ENCODE results near the gene RTN4RL1.

Gene RTN4RL1

GRCh38 chr17:2040219-2040827, 15.2 kb upstream of the RTN4RL1 start:
- H3K9me3 ChIP-seq (ENCODE audit: control insufficient read depth, low read length), result no peaks in the 10 kb centered on the region
- WGBS, result 92% methylated on average over 7 of the region's 7 CpGs
- H2BK5ac ChIP-seq (ENCODE audit: low read depth, low read length, poor library complexity, severe bottlenecking), result no peak overlapping the region
- no peak overlapping the region for H4K8ac ChIP-seq (ENCODE audit: low read length)
- no peak overlapping the region for H2BK15ac ChIP-seq (ENCODE audit: low read depth, poor library complexity, severe bottlenecking)
- H4K91ac ChIP-seq (ENCODE audit: low read length), result no peak overlapping the region
- H3K79me1 ChIP-seq (replicated peaks; ENCODE audit: low read length, poor library complexity, severe bottlenecking), result peaks cover 19% of the 10 kb centered on the region
- H2AFZ ChIP-seq (ENCODE audit: low read depth, low read length), result no peak overlapping the region
- no peak overlapping the region for H3K27ac ChIP-seq (ENCODE audit: low read length, poor library complexity, severe bottlenecking)
- no peak overlapping the region for H3K4me3 ChIP-seq (ENCODE audit: insufficient read depth in 1 of 2, low read depth in 1 of 2, low read length in 2 of 2)
- H2AK5ac ChIP-seq (ENCODE audit: low read length, severe bottlenecking), result no peak overlapping the region
- DNase-seq, result peak; percentile 11
- no peak overlapping the region for H3K23ac ChIP-seq (ENCODE audit: low read length in 2 of 2)
- no peak overlapping the region for H3K9ac ChIP-seq (ENCODE audit: low read length)
- H3K27me3 ChIP-seq (ENCODE audit: control insufficient read depth in 1 of 2, insufficient read depth in 1 of 2, low read length in 2 of 2), result no peaks in the 10 kb centered on the region
- H3K14ac ChIP-seq (ENCODE audit: low read length in 2 of 2), result no peak overlapping the region
- H3K4me2 ChIP-seq (ENCODE audit: low read length, poor library complexity, severe bottlenecking), result no peak overlapping the region
- H3K36me3 ChIP-seq (ENCODE audit: control insufficient read depth in 1 of 2, insufficient read depth in 2 of 2, low read depth in 1 of 2, low read length in 2 of 2), result peaks cover 61 to 66% of the 10 kb centered on the region in 2 experiments
- H2BK12ac ChIP-seq (ENCODE audit: low read length in 2 of 2), result no peak overlapping the region
- no peak overlapping the region for H3K18ac ChIP-seq (ENCODE audit: low read depth in 1 of 2, low read length in 2 of 2)
- peaks cover 20% of the 10 kb centered on the region for H3K4me1 ChIP-seq (ENCODE audit: control insufficient read depth, insufficient read depth, low read depth, low read length)
- H2BK120ac ChIP-seq (ENCODE audit: low read depth, low read length), result no peak overlapping the region
- no peak overlapping the region for H3K4ac ChIP-seq (ENCODE audit: low read depth in 1 of 2, low read length in 2 of 2)

DNA sequence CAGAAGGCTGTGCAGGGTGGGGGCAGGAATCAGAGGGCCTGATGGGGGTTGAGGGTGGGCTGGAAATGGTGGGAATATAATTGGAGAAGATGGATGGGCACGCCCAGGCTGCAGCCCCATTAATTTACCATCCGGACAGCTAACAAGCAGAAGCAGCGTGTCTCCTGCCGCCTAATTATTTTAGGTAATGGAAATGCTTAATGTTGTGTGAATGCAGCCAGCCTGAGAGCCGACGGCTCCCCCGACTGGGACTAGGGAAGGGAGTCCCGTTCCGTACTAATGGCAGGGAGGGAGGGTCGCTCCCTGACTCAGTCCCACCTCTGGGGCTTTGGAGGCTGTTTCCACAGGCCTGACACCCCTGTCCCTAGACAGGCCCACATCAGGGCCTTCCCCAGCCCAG, 12.0 kb upstream of the RTN4RL1 start:
- Histone ChIP-seq H3K23ac (ENCODE audit: low read length in 2 of 2) (no peak overlapping the region), H3K9ac (ENCODE audit: low read length) (no peak overlapping the region), H3K27me3 (ENCODE audit: control insufficient read depth in 1 of 2, insufficient read depth in 1 of 2, low read length in 2 of 2) (no peaks in the 10 kb centered on the region), H3K27ac (ENCODE audit: low read length, poor library complexity, severe bottlenecking) (no peak overlapping the region), H2BK120ac (ENCODE audit: low read depth, low read length) (no peak overlapping the region), H3K4me1 (ENCODE audit: control insufficient read depth, insufficient read depth, low read depth, low read length) (peaks cover 22% of the 10 kb centered on the region), H4K91ac (ENCODE audit: low read length) (no peak overlapping the region), H3K79me1 (replicated peaks; ENCODE audit: low read length, poor library complexity, severe bottlenecking) (peaks cover 17% of the 10 kb centered on the region), H3K4me2 (ENCODE audit: low read length, poor library complexity, severe bottlenecking) (no peak overlapping the region), H3K4ac (ENCODE audit: low read depth in 1 of 2, low read length in 2 of 2) (no peak overlapping the region), H4K8ac (ENCODE audit: low read length) (no peak overlapping the region), H3K36me3 (ENCODE audit: control insufficient read depth in 1 of 2, insufficient read depth in 2 of 2, low read depth in 1 of 2, low read length in 2 of 2) (peaks cover 51 to 55% of the 10 kb centered on the region in 2 experiments), H2BK15ac (ENCODE audit: low read depth, poor library complexity, severe bottlenecking) (no peak overlapping the region), H3K14ac (ENCODE audit: low read length in 2 of 2) (no peak overlapping the region), H3K9me3 (ENCODE audit: control insufficient read depth, low read length) (no peaks in the 10 kb centered on the region), H2BK5ac (ENCODE audit: low read depth, low read length, poor library complexity, severe bottlenecking) (no peak overlapping the region), H2AK5ac (ENCODE audit: low read length, severe bottlenecking) (no peak overlapping the region), H3K18ac (ENCODE audit: low read depth in 1 of 2, low read length in 2 of 2) (no peak overlapping the region), H2AFZ (ENCODE audit: low read depth, low read length) (no peak overlapping the region), H2BK12ac (ENCODE audit: low read length in 2 of 2) (no peak overlapping the region), H3K4me3 (ENCODE audit: insufficient read depth in 1 of 2, low read depth in 1 of 2, low read length in 2 of 2) (no peak overlapping the region)
- 99% methylated on average over 10 of the region's 10 CpGs for WGBS
- no peak for DNase-seq

DNA sequence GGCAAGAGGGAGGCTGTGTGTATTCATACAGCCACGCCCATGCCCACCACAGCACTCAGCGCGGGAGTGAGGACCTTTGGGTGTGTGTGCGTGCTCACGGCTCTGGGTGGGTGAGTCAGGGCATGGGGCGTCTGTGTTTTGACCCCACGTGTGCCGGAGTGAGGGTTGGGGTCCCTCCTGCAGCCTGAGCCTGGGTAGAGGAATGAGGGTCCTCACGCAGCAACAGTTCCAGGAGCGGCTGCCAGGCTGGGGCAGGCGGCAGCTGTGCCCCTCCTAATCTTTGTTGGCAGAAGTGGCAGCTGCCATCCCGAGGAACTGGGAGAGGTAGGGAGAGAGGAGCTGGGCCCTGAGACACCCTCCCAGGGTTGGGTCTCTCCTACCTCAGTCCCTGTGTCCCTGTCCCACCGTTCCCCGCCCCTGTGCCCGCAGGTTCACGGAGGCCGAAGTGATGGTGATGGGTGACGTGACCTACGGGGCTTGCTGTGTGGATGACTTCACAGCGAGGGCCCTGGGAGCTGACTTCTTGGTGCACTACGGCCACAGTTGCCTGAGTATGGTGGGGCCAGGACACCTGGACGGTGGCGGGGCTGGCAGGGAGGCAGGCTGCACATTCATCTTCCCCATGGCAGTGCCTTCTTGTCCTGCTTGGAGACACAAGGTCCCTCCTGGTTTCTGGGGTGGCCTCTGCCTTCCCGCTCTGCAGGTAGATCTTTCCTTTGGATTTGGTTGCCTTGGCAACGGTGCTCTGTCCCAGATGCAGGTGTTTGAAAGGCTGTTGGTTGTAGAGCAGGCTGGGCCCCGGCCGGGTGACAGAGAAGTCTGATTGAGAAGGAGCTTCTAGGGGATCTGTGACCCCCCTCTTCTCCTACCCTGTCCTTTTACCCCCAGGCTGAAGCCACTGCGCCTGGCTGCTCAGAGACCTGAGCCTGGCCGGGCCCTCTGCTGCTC, 10.7 kb upstream of the RTN4RL1 start:
- 96% methylated on average over 28 of the region's 29 CpGs for WGBS
- no peak overlapping the region for H3K23ac ChIP-seq (ENCODE audit: low read length in 2 of 2)
- no peak overlapping the region for H4K8ac ChIP-seq (ENCODE audit: low read length)
- no peaks in the 10 kb centered on the region for H3K9me3 ChIP-seq (ENCODE audit: control insufficient read depth, low read length)
- no peak overlapping the region for H4K91ac ChIP-seq (ENCODE audit: low read length)
- H3K4me1 ChIP-seq (ENCODE audit: control insufficient read depth, insufficient read depth, low read depth, low read length), result peaks cover 22% of the 10 kb centered on the region
- no peak overlapping the region for H3K14ac ChIP-seq (ENCODE audit: low read length in 2 of 2)
- no peak overlapping the region for H3K27ac ChIP-seq (ENCODE audit: low read length, poor library complexity, severe bottlenecking)
- no peak overlapping the region for H2BK12ac ChIP-seq (ENCODE audit: low read length in 2 of 2)
- no peak overlapping the region for H3K4me3 ChIP-seq (ENCODE audit: insufficient read depth in 1 of 2, low read depth in 1 of 2, low read length in 2 of 2)
- no peak for DNase-seq
- H2AK5ac ChIP-seq (ENCODE audit: low read length, severe bottlenecking), result no peak overlapping the region
- H3K27me3 ChIP-seq (ENCODE audit: control insufficient read depth in 1 of 2, insufficient read depth in 1 of 2, low read length in 2 of 2), result no peaks in the 10 kb centered on the region
- peaks cover 47 to 55% of the 10 kb centered on the region in 2 experiments for H3K36me3 ChIP-seq (ENCODE audit: control insufficient read depth in 1 of 2, insufficient read depth in 2 of 2, low read depth in 1 of 2, low read length in 2 of 2)
- H3K18ac ChIP-seq (ENCODE audit: low read depth in 1 of 2, low read length in 2 of 2), result no peak overlapping the region
- H3K9ac ChIP-seq (ENCODE audit: low read length), result no peak overlapping the region
- no peak overlapping the region for H2BK5ac ChIP-seq (ENCODE audit: low read depth, low read length, poor library complexity, severe bottlenecking)
- H2BK15ac ChIP-seq (ENCODE audit: low read depth, poor library complexity, severe bottlenecking), result no peak overlapping the region
- no peak overlapping the region for H3K4ac ChIP-seq (ENCODE audit: low read depth in 1 of 2, low read length in 2 of 2)
- no peak overlapping the region for H3K4me2 ChIP-seq (ENCODE audit: low read length, poor library complexity, severe bottlenecking)
- H3K79me1 ChIP-seq (replicated peaks; ENCODE audit: low read length, poor library complexity, severe bottlenecking), result peaks cover 28% of the 10 kb centered on the region
- no peak overlapping the region for H2AFZ ChIP-seq (ENCODE audit: low read depth, low read length)
- H2BK120ac ChIP-seq (ENCODE audit: low read depth, low read length), result no peak overlapping the region

DNA sequence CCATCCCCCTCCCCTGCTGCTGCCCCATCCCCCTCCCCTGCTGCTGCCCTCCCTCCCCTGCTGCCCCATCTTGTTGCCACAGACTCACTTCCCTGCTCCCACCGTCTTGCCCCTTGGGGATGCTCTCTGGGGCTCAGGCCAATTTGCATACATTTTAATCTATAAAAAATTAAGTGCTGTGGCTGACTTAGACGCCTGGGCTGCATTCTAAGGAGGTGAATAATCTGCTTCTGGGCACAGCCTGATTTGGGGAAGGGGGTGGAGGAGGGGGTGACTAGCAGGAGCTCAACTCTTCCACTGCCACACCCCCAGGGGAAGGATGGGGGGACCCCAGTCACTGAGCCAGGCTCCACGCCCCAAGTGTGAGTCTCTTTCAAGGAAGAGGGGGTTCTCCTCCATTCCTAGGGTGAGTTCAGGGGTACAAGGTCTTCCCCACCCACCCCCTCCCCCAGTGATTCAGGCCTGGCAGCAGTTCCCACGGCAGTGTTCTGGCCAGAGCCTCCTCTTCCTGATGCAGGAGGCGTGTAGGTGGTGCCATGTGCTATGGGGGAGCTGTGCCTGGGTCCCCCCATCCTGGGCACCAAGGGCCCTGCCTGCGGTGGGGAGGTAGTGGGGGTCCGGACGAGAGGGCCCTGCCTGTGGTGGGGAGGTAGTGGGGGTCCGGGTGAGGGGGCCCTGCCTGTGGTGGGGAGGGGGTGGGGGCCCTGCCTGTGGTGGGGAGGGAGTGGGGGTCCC, 9.8 kb upstream of the RTN4RL1 start:
- Histone ChIP-seq H2BK15ac (ENCODE audit: low read depth, poor library complexity, severe bottlenecking) (no peak overlapping the region), H3K18ac (ENCODE audit: low read depth in 1 of 2, low read length in 2 of 2) (no peak overlapping the region), H3K4me3 (ENCODE audit: insufficient read depth in 1 of 2, low read depth in 1 of 2, low read length in 2 of 2) (no peak overlapping the region), H3K4ac (ENCODE audit: low read depth in 1 of 2, low read length in 2 of 2) (no peak overlapping the region), H2BK5ac (ENCODE audit: low read depth, low read length, poor library complexity, severe bottlenecking) (no peak overlapping the region), H2AFZ (ENCODE audit: low read depth, low read length) (no peak overlapping the region), H4K91ac (ENCODE audit: low read length) (no peak overlapping the region), H3K9me3 (ENCODE audit: control insufficient read depth, low read length) (no peaks in the 10 kb centered on the region), H3K79me1 (replicated peaks; ENCODE audit: low read length, poor library complexity, severe bottlenecking) (peaks cover 26% of the 10 kb centered on the region), H2BK12ac (ENCODE audit: low read length in 2 of 2) (no peak overlapping the region), H3K9ac (ENCODE audit: low read length) (no peak overlapping the region), H2BK120ac (ENCODE audit: low read depth, low read length) (no peak overlapping the region), H3K4me1 (ENCODE audit: control insufficient read depth, insufficient read depth, low read depth, low read length) (peaks cover 24% of the 10 kb centered on the region), H3K14ac (ENCODE audit: low read length in 2 of 2) (no peak overlapping the region), H3K4me2 (ENCODE audit: low read length, poor library complexity, severe bottlenecking) (no peak overlapping the region), H3K36me3 (ENCODE audit: control insufficient read depth in 1 of 2, insufficient read depth in 2 of 2, low read depth in 1 of 2, low read length in 2 of 2) (peaks cover 39 to 48% of the 10 kb centered on the region in 2 experiments), H3K27ac (ENCODE audit: low read length, poor library complexity, severe bottlenecking) (no peak overlapping the region), H3K23ac (ENCODE audit: low read length in 2 of 2) (no peak overlapping the region), H2AK5ac (ENCODE audit: low read length, severe bottlenecking) (no peak overlapping the region), H4K8ac (ENCODE audit: low read length) (no peak overlapping the region), H3K27me3 (ENCODE audit: control insufficient read depth in 1 of 2, insufficient read depth in 1 of 2, low read length in 2 of 2) (no peaks in the 10 kb centered on the region)
- no peak for DNase-seq
- 65% methylated on average over 4 of the region's 9 CpGs for WGBS

All from mesenchymal stem cell (in vitro differentiated cells and primary cell).